Heart left ventricle (tissue), 13 donors: Measurements from ENCODE around the gene GOLGA8B.

Experiments used
- POLR2A ChIP-seq, 2 donors: fragments of 450-650 bp; IDR thresholded peaks; one replicate each; pipeline ENCODE4 v1.6.1; 2017; ENCODE audit warnings: antibody characterized with exemption in 2 of 2, mild to moderate bottlenecking in 2 of 2, moderate library complexity in 2 of 2
- TF ChIP-seq, protein P1 (sequence below), 12 donors: fragments of 200-600 bp; sonication (generic) in 4 of 12; IDR thresholded peaks; one replicate each; pipeline versions ENCODE4 v1.5.0 to v1.8.0; 2018 to 2022; ENCODE audit warnings: antibody characterized with exemption in 12 of 12, mild to moderate bottlenecking in 5 of 12
- donor health status: ischemic (EF 13 %, LVEDD 7.1; RV severe dilation, severe dysfunction).
- donor health status: DM: no; HTN: yes; CAD: no.
- donor health status: DM: no; HTN: no; CAD: no.
- donor health status: ischemic (EF 25% LVEDD 6.9; RV normal size, moderate dysfunction).
- donor health status: ischemic (EF 25% LVEDD 5.7; RV mildly dilated, moderate dysfunction).
- donor health status: ischemic (EF 35%, LVEDD 5.7; RV mildly dilated, moderate dysfunction).
- donor health status: nonischemic (EF 11% LVEDD 7.7; RV severe dilation, severe dysfunction).
- donor health status: DM: yes; HTN: yes; CAD: no.
- donor health status: PGD.
- donor health status: ischemic (EF 29% LVEDD 5.4; RV normal size, mild dysfunction).
- donor health status: nonischemic (EF 23%, LVEDD 6.1; RV moderate dilation, normal function).

- TF ChIP-seq, protein P1, sequence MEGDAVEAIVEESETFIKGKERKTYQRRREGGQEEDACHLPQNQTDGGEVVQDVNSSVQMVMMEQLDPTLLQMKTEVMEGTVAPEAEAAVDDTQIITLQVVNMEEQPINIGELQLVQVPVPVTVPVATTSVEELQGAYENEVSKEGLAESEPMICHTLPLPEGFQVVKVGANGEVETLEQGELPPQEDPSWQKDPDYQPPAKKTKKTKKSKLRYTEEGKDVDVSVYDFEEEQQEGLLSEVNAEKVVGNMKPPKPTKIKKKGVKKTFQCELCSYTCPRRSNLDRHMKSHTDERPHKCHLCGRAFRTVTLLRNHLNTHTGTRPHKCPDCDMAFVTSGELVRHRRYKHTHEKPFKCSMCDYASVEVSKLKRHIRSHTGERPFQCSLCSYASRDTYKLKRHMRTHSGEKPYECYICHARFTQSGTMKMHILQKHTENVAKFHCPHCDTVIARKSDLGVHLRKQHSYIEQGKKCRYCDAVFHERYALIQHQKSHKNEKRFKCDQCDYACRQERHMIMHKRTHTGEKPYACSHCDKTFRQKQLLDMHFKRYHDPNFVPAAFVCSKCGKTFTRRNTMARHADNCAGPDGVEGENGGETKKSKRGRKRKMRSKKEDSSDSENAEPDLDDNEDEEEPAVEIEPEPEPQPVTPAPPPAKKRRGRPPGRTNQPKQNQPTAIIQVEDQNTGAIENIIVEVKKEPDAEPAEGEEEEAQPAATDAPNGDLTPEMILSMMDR (IDR thresholded peaks at IDR 0.05), result no peak
- TF ChIP-seq POLR2A (IDR thresholded peaks at IDR 0.05), result no peak
Measured at GRCh38 chr15:34597316-34597715, 13.9 kb upstream of the GOLGA8B start.
